Measurements from ENCODE around the gene RAB22A.
"Not testable (repeated sequence)": the region's sequence is repeated elsewhere in the genome, so short reads cannot be mapped to it uniquely, and the experiment has no call there.

Gene RAB22A

DNA sequence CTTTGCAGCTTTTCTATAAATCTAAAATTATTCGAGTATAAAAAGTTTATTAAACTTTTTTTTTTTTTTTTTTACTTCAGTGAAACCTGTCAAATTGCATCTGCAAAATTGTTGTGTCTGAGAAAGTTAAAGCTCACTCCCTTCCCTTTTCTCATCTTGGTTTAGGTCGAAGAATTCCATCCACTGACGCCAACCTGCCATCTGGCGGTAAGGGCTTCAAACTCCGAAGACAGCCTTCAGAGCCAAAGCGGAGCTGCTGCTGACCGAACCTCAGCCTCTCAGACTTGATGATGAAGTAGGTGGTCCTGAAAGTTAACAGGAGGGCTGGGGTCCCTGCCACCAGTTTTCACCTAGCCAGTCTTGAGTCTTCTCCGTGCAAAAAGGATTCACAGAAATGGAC lies 49.9 kb downstream of the RAB22A start:
- Histone ChIP-seq H3K9me3 (ENCODE audit: control insufficient read depth, low read depth, low read length) (no peaks in the 10 kb centered on the region), H3K4me3 (ENCODE audit: low read length) (no peak overlapping the region), H3K36me3 (ENCODE audit: control insufficient read depth, low read depth, low read length) (peaks cover 11% of the 10 kb centered on the region), H3K4me1 (ENCODE audit: control insufficient read depth, low read depth, low read length) (no peaks in the 10 kb centered on the region), H3K9ac (ENCODE audit: low read length) (no peak overlapping the region), H3K27me3 (ENCODE audit: control insufficient read depth, insufficient read depth, low read length) (no peaks in the 10 kb centered on the region), H3K27ac (ENCODE audit: low read length) (no peak overlapping the region)

DNA sequence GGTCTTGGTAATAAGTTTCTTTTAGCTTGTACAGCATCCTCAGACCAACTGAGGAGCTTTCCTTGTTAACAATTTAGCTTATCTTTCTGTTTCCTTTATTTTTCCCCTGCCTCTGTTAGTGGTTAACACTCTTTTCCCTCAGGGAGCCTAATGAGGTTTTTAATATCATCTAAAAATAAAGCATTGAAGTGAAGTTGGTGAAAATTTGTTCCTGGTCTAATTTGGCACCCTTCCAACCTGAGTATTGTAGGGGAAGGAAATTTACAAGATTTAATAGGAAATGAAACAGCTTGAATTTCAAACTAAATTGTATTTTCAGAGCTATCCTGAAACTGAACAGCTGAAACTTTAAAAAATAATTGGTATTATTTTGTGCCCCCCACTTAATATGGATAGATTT lies 51.4 kb downstream of the RAB22A start:
- peaks cover 8% of the 10 kb centered on the region for H3K36me3 ChIP-seq (ENCODE audit: control insufficient read depth, low read depth, low read length)
- H3K4me3 ChIP-seq (ENCODE audit: low read length) = no peak overlapping the region
- no peaks in the 10 kb centered on the region for H3K27me3 ChIP-seq (ENCODE audit: control insufficient read depth, insufficient read depth, low read length)
- no peak overlapping the region for H3K9ac ChIP-seq (ENCODE audit: low read length)
- no peaks in the 10 kb centered on the region for H3K9me3 ChIP-seq (ENCODE audit: control insufficient read depth, low read depth, low read length)
- H3K4me1 ChIP-seq (ENCODE audit: control insufficient read depth, low read depth, low read length) = no peaks in the 10 kb centered on the region
- no peak overlapping the region for H3K27ac ChIP-seq (ENCODE audit: low read length)

GRCh38 chr20:58361481-58362205 lies 52.1 kb downstream of the RAB22A start:
- H3K9ac ChIP-seq (ENCODE audit: low read length) = no peak overlapping the region
- H3K27me3 ChIP-seq (ENCODE audit: control insufficient read depth, insufficient read depth, low read length) = no peaks in the 10 kb centered on the region
- no peaks in the 10 kb centered on the region for H3K9me3 ChIP-seq (ENCODE audit: control insufficient read depth, low read depth, low read length)
- no peaks in the 10 kb centered on the region for H3K4me1 ChIP-seq (ENCODE audit: control insufficient read depth, low read depth, low read length)
- no peak overlapping the region for H3K27ac ChIP-seq (ENCODE audit: low read length)
- H3K36me3 ChIP-seq (ENCODE audit: control insufficient read depth, low read depth, low read length) = peaks cover 8% of the 10 kb centered on the region
- H3K4me3 ChIP-seq (ENCODE audit: low read length) = no peak overlapping the region

DNA sequence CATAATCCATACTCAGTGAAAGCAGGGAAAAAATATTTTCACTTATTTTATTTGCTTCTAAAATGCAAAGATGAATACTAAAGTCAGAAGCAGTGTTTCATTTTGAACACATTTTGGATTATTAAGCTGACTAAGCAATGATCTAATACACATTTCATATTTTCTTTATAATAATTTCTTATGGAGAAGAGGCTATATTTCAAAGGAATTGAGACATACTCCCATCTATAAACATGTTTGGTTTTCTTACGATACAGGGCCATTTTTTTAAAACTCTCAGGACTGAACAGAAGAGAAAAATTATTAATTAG lies 52.6 kb downstream of the RAB22A start:
- no peaks in the 10 kb centered on the region for H3K9me3 ChIP-seq (ENCODE audit: control insufficient read depth, low read depth, low read length)
- no peak overlapping the region for H3K27ac ChIP-seq (ENCODE audit: low read length)
- H3K27me3 ChIP-seq (ENCODE audit: control insufficient read depth, insufficient read depth, low read length) = no peaks in the 10 kb centered on the region
- H3K9ac ChIP-seq (ENCODE audit: low read length) = no peak overlapping the region
- peaks cover 8% of the 10 kb centered on the region for H3K36me3 ChIP-seq (ENCODE audit: control insufficient read depth, low read depth, low read length)
- H3K4me1 ChIP-seq (ENCODE audit: control insufficient read depth, low read depth, low read length) = no peaks in the 10 kb centered on the region
- no peak overlapping the region for H3K4me3 ChIP-seq (ENCODE audit: low read length)

DNA sequence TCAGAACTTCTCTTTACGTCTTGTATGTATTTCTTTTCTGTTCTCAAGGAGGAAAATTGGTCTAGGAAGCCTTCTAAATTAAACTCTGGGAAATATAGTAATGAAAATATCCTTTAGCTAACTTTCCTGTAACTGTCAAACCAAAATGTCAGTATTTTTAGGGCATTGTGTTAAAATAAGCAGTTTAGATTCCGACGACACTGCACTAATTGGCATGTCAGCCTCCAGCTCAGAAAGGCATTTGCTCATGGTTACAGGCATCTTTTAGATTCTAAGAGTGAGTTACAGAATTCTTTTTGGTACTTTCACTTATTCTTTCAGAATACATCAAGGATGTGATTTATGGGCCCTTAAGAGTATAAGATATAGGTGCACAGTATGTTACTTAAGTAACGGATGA lies 53.5 kb downstream of the RAB22A start:
- no peak overlapping the region for H3K27ac ChIP-seq (ENCODE audit: low read length)
- H3K36me3 ChIP-seq (ENCODE audit: control insufficient read depth, low read depth, low read length) = peaks cover 8% of the 10 kb centered on the region
- no peaks in the 10 kb centered on the region for H3K4me1 ChIP-seq (ENCODE audit: control insufficient read depth, low read depth, low read length)
- no peaks in the 10 kb centered on the region for H3K27me3 ChIP-seq (ENCODE audit: control insufficient read depth, insufficient read depth, low read length)
- no peak overlapping the region for H3K4me3 ChIP-seq (ENCODE audit: low read length)
- H3K9me3 ChIP-seq (ENCODE audit: control insufficient read depth, low read depth, low read length) = no peaks in the 10 kb centered on the region
- no peak overlapping the region for H3K9ac ChIP-seq (ENCODE audit: low read length)

DNA sequence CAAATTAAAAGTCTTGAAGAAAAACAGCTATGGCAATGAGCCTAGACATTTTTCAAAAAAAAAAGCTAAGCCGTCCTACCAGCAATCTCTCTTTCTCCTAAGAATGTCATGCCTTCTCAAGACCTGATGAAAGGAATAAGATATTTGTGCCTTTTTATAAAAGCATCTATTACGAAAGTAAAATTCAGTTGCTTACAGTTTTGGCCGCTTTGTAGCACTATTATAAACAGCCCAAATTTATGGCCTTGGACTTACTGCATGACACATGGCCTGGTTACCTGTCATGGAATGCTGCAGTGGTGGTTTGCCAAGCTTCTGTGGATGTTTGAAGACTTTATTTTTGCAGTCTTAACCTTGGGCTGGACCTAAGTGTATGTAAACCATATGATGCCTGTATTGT lies 57.4 kb downstream of the RAB22A start:
- no peak overlapping the region for H3K27ac ChIP-seq (ENCODE audit: low read length)
- no peak overlapping the region for H3K4me3 ChIP-seq (ENCODE audit: low read length)
- H3K36me3 ChIP-seq (ENCODE audit: control insufficient read depth, low read depth, low read length) = no peaks in the 10 kb centered on the region
- H3K4me1 ChIP-seq (ENCODE audit: control insufficient read depth, low read depth, low read length) = no peaks in the 10 kb centered on the region
- H3K27me3 ChIP-seq (ENCODE audit: control insufficient read depth, insufficient read depth, low read length) = no peaks in the 10 kb centered on the region
- no peaks in the 10 kb centered on the region for H3K9me3 ChIP-seq (ENCODE audit: control insufficient read depth, low read depth, low read length)
- H3K9ac ChIP-seq (ENCODE audit: low read length) = no peak overlapping the region

- H3K4me3 ChIP-seq (ENCODE audit: low read length) = no peak overlapping the region
- H3K27me3 ChIP-seq (ENCODE audit: control insufficient read depth, insufficient read depth, low read length) = no peaks in the 10 kb centered on the region
- H3K27ac ChIP-seq (ENCODE audit: low read length) = no peak overlapping the region
- H3K4me1 ChIP-seq (ENCODE audit: control insufficient read depth, low read depth, low read length) = peaks cover 35% of the 10 kb centered on the region
- no peaks in the 10 kb centered on the region for H3K36me3 ChIP-seq (ENCODE audit: control insufficient read depth, low read depth, low read length)
- no peak overlapping the region for H3K9ac ChIP-seq (ENCODE audit: low read length)
- H3K9me3 ChIP-seq (ENCODE audit: control insufficient read depth, low read depth, low read length) = no peaks in the 10 kb centered on the region
These were observed 63.3 kb downstream of the RAB22A start for GRCh38 chr20:58372806-58373205.

DNA sequence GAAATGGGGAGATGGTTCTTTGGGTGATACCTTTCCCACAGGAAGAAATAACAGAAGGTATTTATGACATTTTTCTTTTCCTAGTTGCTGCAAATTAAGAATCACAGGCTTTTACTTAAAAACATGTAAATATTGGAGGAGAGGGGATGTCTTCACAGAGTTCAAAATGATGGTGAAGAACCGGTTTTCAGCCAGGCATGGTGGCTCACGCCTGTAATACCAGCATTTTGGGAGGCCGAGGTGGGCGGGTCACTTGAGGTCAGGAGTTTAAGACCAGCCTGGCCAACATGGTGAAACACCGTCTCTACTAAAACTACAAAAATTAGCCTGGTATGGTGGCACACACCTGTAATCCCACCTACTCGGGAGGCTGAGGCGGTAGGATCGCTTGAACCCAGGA lies 63.8 kb downstream of the RAB22A start:
- not testable (repeated sequence) for H3K36me3 ChIP-seq (ENCODE audit: control insufficient read depth, low read depth, low read length); H3K9me3 ChIP-seq (ENCODE audit: control insufficient read depth, low read depth, low read length); H3K27me3 ChIP-seq (ENCODE audit: control insufficient read depth, insufficient read depth, low read length); H3K4me3 ChIP-seq (ENCODE audit: low read length); H3K9ac ChIP-seq (ENCODE audit: low read length); H3K27ac ChIP-seq (ENCODE audit: low read length)
- H3K4me1 ChIP-seq (ENCODE audit: control insufficient read depth, low read depth, low read length) = peaks cover 35% of the 10 kb centered on the region

DNA sequence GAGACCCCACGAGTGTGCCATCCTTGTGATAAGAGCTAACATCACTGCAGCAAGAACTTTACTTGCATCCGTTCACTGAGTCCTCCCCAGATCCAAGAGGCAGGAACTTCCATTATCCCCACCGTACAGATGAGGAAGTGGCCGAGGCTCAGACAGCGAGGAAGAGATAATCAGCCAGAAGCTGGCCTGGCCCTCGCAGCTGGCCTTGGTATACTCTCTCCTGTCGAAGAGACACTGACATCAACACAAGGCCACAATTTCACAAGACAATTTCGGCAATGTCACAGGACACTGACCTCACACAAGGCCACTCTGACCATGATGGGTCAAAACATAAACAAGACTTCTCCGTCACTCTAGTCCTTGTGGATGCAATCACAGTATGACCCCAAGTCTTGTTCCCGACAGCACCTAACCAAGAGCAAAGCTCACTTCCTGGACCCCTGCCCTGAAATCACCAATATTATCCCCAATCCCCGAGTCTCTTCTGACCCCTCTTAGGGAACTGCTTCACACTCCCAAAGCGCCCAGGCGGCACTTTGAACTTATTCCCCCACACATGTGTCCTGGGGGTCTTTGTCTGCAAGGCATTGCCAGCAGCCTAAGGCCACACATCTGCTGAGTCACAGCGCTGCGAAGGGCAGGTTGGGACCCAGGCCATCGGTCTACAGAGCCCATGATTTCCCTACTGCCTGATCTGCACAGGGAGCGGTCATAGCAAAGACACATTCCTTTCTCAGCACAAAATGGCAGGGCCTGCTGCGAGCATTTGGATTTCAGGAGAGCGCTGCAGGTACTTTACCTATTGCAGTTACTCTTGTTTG lies 64.7 kb downstream of the RAB22A start:
- H3K4me3 ChIP-seq (ENCODE audit: low read length) = peak overlapping the region; percentile 5
- peak overlapping the region; percentile 48 for H3K27ac ChIP-seq (ENCODE audit: low read length)
- no peaks in the 10 kb centered on the region for H3K36me3 ChIP-seq (ENCODE audit: control insufficient read depth, low read depth, low read length)
- H3K9me3 ChIP-seq (ENCODE audit: control insufficient read depth, low read depth, low read length) = no peaks in the 10 kb centered on the region
- H3K9ac ChIP-seq (ENCODE audit: low read length) = peak overlapping the region; percentile 24
- H3K4me1 ChIP-seq (ENCODE audit: control insufficient read depth, low read depth, low read length) = peaks cover 35% of the 10 kb centered on the region
- H3K27me3 ChIP-seq (ENCODE audit: control insufficient read depth, insufficient read depth, low read length) = no peaks in the 10 kb centered on the region

- H3K9ac ChIP-seq (ENCODE audit: low read length) = peak overlapping the region; percentile 24
- H3K9me3 ChIP-seq (ENCODE audit: control insufficient read depth, low read depth, low read length) = no peaks in the 10 kb centered on the region
- H3K27ac ChIP-seq (ENCODE audit: low read length) = peak overlapping the region; percentile 48
- peaks cover 35% of the 10 kb centered on the region for H3K4me1 ChIP-seq (ENCODE audit: control insufficient read depth, low read depth, low read length)
- peak overlapping the region; percentile 33 for H3K4me3 ChIP-seq (ENCODE audit: low read length)
- no peaks in the 10 kb centered on the region for H3K36me3 ChIP-seq (ENCODE audit: control insufficient read depth, low read depth, low read length)
- no peaks in the 10 kb centered on the region for H3K27me3 ChIP-seq (ENCODE audit: control insufficient read depth, insufficient read depth, low read length)
These were observed 65.6 kb downstream of the RAB22A start for GRCh38 chr20:58374906-58375758.

DNA sequence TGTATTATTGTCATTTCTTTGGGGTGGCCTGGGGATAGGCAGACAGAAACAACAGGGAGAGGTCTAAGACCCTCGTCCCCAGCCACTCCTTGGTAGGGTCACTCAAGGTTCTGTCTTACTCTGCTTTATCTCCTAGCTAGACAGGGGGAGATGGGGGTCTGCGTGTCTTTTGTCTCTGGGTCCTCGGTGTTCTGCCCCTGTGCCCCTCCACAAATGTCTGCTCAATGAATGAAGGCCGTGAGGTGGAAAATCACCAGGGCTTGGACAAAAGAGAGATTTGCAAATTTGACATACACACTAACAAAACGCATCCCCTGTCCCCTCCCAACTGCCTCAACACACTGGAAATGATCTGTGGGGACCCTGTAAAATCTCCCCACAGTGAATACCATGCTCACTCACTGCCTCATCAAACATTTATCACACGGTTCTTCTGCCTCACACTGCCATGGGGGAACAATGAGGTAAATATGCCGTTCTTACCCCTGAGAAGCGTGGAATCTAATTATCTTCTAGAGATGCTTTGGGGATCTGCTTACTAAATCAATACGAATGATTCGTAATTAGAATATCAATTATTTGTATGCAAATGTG lies 66.3 kb downstream of the RAB22A start:
- Histone ChIP-seq H3K9me3 (ENCODE audit: control insufficient read depth, low read depth, low read length) (no peaks in the 10 kb centered on the region), H3K4me3 (ENCODE audit: low read length) (peak overlapping the region; percentile 33), H3K36me3 (ENCODE audit: control insufficient read depth, low read depth, low read length) (no peaks in the 10 kb centered on the region), H3K27ac (ENCODE audit: low read length) (no peak overlapping the region), H3K27me3 (ENCODE audit: control insufficient read depth, insufficient read depth, low read length) (no peaks in the 10 kb centered on the region), H3K4me1 (ENCODE audit: control insufficient read depth, low read depth, low read length) (peaks cover 35% of the 10 kb centered on the region), H3K9ac (ENCODE audit: low read length) (peak overlapping the region; percentile 8)
